RWPE2 (cell line): ENCODE results near the gene FAM118A.
A peak's percentile ranks its signal among the peaks of the same experiment; 100 is the strongest.
"Not testable (repeated sequence)": the region's sequence is repeated elsewhere in the genome, so short reads cannot be mapped to it uniquely, and the experiment has no call there.

Source experiments
- ATAC-seq: fragments of 200-7000 bp; cut with Tn5 transposase; 3 replicates; pipeline ENCODE4 v1.9.1; 2021; ENCODE audit warnings: low read depth
- DNase-seq: peaks from one replicate; pipeline ENCODE4 v3.0.0-alpha.2; 2020; ENCODE audit warnings: low spot score
- H3K27ac ChIP-seq: fragments of 450-650 bp; 2 replicates; pipeline ENCODE4 v1.5.1; 2017; ENCODE audit warnings: mild to moderate bottlenecking; ENCODE audit not compliant: poor library complexity, severe bottlenecking
- H3K27me3 ChIP-seq: fragments of 250-450 bp; sonication (Bioruptor Pico); 2 replicates; pipeline ENCODE4 v1.5.1; 2021; ENCODE audit warnings: mild to moderate bottlenecking, moderate library complexity; ENCODE audit not compliant: insufficient read depth, poor library complexity, severe bottlenecking
- H3K36me3 ChIP-seq: fragments of 250-450 bp; sonication (Bioruptor Pico); 2 replicates; pipeline ENCODE4 v1.5.1; 2020; ENCODE audit warnings: low read depth, mild to moderate bottlenecking, moderate library complexity
- H3K4me1 ChIP-seq: fragments of 250-450 bp; sonication (Bioruptor Pico); 2 replicates; pipeline ENCODE4 v1.5.1; 2021; ENCODE audit warnings: mild to moderate bottlenecking, moderate library complexity; ENCODE audit not compliant: insufficient read depth, poor library complexity, severe bottlenecking
- H3K4me3 ChIP-seq: fragments of 250-450 bp; sonication (Bioruptor Pico); 2 replicates; pipeline ENCODE4 v1.5.1; 2021; ENCODE audit warnings: mild to moderate bottlenecking, moderate library complexity; ENCODE audit not compliant: severe bottlenecking
- H3K9me3 ChIP-seq: fragments of 250-450 bp; sonication (Bioruptor Pico); 2 replicates; pipeline ENCODE4 v1.5.1; 2021; ENCODE audit warnings: mild to moderate bottlenecking, moderate library complexity; ENCODE audit not compliant: severe bottlenecking
- TF ChIP-seq, protein P1 (sequence below): fragments of 450-650 bp; IDR thresholded peaks from one replicate; pipeline ENCODE4 v1.5.1; 2017; ENCODE audit warnings: mild to moderate bottlenecking, moderate library complexity; ENCODE audit not compliant: poor library complexity, severe bottlenecking

The FAM118A gene

DNA sequence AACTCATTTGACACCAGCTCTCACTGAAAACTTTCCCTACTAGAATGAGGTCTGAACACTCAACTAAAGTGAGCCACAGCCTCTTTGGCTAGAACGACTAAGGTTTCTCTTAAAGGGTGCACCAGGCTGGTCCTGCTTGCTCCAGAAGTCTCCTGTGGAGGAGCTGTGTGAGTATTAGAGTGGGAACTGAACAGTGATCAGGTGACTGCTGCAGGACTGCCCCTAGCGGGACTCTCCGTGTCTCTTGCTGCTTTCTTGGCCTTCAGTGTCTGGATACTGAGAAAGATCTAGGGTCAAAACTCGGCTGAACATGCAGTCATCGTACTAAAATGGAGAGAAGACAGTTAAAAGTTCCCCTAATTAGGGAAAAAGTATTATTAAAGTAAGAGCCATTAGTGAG is 34.6 kb downstream of the FAM118A start:
- TF ChIP-seq, protein P1, sequence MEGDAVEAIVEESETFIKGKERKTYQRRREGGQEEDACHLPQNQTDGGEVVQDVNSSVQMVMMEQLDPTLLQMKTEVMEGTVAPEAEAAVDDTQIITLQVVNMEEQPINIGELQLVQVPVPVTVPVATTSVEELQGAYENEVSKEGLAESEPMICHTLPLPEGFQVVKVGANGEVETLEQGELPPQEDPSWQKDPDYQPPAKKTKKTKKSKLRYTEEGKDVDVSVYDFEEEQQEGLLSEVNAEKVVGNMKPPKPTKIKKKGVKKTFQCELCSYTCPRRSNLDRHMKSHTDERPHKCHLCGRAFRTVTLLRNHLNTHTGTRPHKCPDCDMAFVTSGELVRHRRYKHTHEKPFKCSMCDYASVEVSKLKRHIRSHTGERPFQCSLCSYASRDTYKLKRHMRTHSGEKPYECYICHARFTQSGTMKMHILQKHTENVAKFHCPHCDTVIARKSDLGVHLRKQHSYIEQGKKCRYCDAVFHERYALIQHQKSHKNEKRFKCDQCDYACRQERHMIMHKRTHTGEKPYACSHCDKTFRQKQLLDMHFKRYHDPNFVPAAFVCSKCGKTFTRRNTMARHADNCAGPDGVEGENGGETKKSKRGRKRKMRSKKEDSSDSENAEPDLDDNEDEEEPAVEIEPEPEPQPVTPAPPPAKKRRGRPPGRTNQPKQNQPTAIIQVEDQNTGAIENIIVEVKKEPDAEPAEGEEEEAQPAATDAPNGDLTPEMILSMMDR, result no peak
- Histone ChIP-seq H3K27ac (no peak overlapping the region), H3K9me3 (no peaks in the 10 kb centered on the region), H3K36me3 (peaks cover 18% of the 10 kb centered on the region), H3K4me3 (no peak overlapping the region), H3K4me1 (no peaks in the 10 kb centered on the region), H3K27me3 (no peaks in the 10 kb centered on the region)
- DNase-seq, result no peak
- no peak for ATAC-seq

DNA sequence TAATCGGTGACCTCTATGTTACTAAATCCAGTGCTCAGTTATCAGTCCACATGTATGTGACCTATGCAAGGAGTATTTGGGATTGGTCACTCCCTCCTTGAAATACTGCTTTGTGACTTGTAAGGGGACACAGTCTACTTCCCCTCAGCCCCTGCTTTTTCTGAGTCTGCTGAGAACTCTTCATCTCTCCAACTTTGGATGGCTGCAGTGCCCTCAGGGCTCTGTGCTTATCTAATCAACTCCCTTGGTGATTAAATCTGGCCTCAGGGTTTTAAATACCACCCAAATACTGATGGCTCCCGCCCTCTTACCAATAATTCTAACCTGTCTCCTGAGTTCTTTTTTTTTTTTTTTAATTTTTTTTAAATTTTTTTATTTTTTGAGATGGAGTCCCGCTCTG is 40.2 kb downstream of the FAM118A start:
- DNase-seq, result no peak
- no peak for ATAC-seq
- TF ChIP-seq, protein P1, result no peak

DNA sequence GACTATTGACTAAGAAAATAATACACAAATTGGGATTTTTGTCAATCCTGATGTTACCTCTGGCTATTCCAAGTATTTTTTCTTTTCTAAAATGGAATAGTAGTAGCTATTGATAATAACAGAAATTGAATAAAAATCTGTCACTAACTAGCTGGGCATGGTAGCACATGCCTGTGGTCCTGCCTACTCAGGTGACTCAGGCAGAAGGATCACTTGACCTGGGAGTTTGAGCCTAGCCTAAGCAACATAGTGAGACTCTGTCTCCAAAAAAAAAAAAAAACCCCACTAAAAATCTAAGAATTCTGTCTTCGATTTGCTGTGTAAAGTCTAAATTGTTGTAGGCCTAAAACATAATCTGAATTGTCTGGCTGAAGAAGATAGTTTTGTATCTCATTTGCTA is 42.2 kb downstream of the FAM118A start:
- no peak for DNase-seq
- H3K4me1 ChIP-seq, result peaks cover 6% of the 10 kb centered on the region
- H3K4me3 ChIP-seq, result no peak overlapping the region
- no peak for ATAC-seq
- TF ChIP-seq, protein P1, result no peak
- no peak overlapping the region for H3K27ac ChIP-seq
- no peaks in the 10 kb centered on the region for H3K27me3 ChIP-seq
- no peaks in the 10 kb centered on the region for H3K9me3 ChIP-seq
- H3K36me3 ChIP-seq, result no peaks in the 10 kb centered on the region

More for the DNA sequence above, 40.2 kb downstream of the FAM118A start:
- Histone ChIP-seq H3K9me3 (no peaks in the 10 kb centered on the region), H3K4me3 (no peak overlapping the region), H3K36me3 (no peaks in the 10 kb centered on the region), H3K27me3 (no peaks in the 10 kb centered on the region), H3K27ac (no peak overlapping the region), H3K4me1 (peaks cover 6% of the 10 kb centered on the region)

DNA sequence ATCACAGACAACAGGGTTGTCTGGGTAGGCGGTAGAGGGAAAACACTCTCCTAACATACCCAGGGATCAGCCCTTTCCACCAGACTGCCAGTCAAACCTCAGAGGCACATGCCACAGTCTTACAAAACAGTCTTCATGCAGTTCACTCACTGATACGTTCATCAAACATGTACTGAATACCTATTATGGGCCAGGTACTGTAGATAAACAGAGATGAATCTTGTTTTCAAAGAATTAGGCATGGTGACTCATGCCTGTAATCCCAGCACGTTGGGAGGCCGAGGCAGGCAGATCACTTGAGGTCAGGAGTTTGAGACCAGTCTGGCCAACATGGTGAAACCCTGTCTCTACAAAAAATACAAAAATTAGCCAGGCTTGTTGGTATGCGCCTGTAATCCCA is 43.0 kb downstream of the FAM118A start:
- H3K27me3 ChIP-seq, H3K36me3 ChIP-seq, H3K4me1 ChIP-seq, H3K4me3 ChIP-seq, H3K9me3 ChIP-seq, H3K27ac ChIP-seq, DNase-seq: not testable (repeated sequence)
- ATAC-seq, result peak; percentile 91

DNA sequence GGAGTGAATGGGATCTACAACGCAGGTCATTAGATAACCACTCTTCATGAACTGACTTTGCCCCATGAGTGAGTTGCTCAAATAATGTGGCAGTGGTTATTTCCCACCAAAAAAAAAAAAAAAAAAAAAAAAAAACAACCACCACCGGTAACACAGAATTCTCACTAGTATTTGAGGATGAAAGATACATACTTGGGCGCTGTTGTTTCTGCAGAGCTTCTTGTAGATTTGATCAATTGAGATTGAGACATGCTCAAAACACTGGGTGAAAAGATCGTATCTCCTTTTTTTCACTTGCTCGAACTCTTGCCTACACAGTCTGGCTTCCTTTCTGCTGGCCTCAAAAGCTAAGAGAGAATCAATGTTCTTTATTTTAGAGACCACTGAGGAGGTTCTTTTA is 44.1 kb downstream of the FAM118A start:
- TF ChIP-seq, protein P1, result no peak
- ATAC-seq, result no peak
- Histone ChIP-seq H3K27ac (no peak overlapping the region), H3K4me1 (peaks cover 6% of the 10 kb centered on the region), H3K27me3 (no peaks in the 10 kb centered on the region), H3K36me3 (no peaks in the 10 kb centered on the region), H3K4me3 (no peak overlapping the region), H3K9me3 (no peaks in the 10 kb centered on the region)
- no peak for DNase-seq

DNA sequence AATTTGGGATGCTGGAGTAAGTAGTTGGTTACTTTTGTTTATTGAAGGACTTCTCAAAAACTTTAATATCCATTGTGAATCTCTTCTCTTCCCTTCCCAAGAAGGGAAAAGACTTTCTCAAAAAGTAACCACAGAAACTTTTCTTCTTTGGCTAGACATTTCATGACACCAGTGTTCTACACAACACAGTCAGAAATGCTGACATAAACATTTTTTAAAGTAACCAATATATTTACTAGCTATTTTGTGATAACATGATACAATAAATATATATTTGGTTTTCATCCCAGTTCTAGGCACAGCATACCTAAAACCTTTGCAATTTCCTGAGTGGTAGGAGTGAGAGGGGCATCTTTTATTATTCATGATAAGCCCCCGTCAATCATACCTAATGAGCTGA is 47.8 kb downstream of the FAM118A start:
- Histone ChIP-seq H3K4me3 (no peak overlapping the region), H3K9me3 (no peaks in the 10 kb centered on the region), H3K27me3 (no peaks in the 10 kb centered on the region), H3K4me1 (peaks cover 3% of the 10 kb centered on the region), H3K36me3 (no peaks in the 10 kb centered on the region), H3K27ac (no peak overlapping the region)
- TF ChIP-seq, protein P1, result no peak
- no peak for DNase-seq
- ATAC-seq, result no peak
